ENCODE results near the gene HORMAD2.
"Not testable (repeated sequence)": the region's sequence is repeated elsewhere in the genome, so short reads cannot be mapped to it uniquely, and the experiment has no call there.

The HORMAD2 gene

DNA sequence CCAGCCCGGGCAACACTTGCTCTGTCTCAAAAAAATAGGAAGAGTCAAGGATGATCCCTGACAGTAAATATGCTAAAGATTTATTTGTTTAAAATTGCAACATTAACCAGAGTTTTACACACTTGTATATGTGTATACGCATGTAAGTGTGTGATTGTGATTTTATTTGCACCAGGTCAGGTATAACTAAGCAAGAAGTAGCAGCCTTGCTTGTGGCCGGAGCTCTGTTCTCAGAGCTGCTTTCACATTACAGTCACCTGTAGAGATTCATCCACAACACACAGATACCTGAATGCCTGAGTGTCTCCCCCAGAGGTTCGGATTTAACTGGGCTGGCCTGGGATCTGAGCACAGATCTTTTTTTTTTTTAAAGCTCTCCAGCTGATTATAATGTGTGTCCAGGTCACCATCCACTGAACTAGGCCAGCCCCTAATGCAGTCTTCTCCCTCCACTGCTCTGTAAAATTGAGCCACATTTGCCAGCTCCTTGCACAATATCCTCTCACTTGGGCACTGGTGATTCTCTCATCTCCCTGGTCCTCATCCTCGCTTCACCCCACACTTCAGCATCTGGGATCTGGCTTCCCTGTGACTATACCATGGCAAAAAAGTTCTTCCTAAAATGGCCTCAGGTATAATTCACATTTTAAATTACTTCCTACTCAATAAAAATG, 118.0 kb downstream of the HORMAD2 start:
- in situ Hi-C loops (cut with MboI; ENCODE audit: low sequenced_read_pairs, unreplicated experiment) = no loop called here
- TF ChIP-seq, protein P1, sequence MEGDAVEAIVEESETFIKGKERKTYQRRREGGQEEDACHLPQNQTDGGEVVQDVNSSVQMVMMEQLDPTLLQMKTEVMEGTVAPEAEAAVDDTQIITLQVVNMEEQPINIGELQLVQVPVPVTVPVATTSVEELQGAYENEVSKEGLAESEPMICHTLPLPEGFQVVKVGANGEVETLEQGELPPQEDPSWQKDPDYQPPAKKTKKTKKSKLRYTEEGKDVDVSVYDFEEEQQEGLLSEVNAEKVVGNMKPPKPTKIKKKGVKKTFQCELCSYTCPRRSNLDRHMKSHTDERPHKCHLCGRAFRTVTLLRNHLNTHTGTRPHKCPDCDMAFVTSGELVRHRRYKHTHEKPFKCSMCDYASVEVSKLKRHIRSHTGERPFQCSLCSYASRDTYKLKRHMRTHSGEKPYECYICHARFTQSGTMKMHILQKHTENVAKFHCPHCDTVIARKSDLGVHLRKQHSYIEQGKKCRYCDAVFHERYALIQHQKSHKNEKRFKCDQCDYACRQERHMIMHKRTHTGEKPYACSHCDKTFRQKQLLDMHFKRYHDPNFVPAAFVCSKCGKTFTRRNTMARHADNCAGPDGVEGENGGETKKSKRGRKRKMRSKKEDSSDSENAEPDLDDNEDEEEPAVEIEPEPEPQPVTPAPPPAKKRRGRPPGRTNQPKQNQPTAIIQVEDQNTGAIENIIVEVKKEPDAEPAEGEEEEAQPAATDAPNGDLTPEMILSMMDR (IDR thresholded peaks at IDR 0.05; ENCODE audit: borderline replicate concordance, control extremely low read depth, extremely low read depth, insufficient read depth, missing control alignments) = no peak
- peak; percentile 6 for DNase-seq (ENCODE audit: low spot score)

DNA sequence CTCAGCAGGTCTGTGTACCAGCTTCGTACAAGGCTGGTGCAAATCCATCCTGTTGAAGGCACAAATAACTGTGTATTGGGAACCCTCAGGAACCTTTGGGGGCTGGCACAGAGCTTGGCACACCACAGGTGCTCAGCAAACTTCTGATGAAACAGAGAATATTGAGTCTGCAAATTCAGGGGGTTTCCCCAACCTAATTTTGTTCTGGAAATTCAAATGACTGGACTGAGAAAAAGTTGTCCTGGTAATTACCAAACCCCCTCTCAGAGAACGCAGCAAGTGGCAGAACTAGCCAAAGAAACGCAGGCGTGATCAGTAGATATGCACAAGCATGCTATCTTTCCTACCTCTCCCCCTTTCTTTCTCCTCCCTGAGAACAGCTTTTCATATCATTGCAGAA, 118.7 kb downstream of the HORMAD2 start:
- in situ Hi-C loops (cut with MboI; ENCODE audit: low sequenced_read_pairs, unreplicated experiment) = no loop called here
- TF ChIP-seq, protein P1 (IDR thresholded peaks at IDR 0.05; ENCODE audit: borderline replicate concordance, control extremely low read depth, extremely low read depth, insufficient read depth, missing control alignments) = no peak
- DNase-seq (ENCODE audit: low spot score) = peak; percentile 19

DNA sequence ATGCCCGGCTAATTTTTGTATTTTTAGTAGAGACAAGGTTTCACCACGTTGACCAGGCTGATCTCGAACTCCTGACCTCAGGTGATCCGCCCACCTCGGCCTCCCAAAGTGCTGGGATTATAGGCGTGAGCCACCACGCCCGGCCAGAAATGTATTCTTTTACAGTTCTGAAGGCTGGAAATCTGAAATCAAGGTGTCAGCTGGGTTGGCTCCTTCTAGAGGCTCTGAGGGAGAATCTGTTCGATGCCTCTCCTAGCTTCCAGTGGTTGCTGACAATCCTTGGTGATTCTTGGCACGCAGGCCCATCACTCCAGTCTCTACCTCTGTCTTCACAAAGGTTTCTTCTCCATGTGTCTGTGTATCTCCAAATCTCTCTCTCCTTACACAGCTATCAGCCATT, 120.6 kb downstream of the HORMAD2 start:
- in situ Hi-C loops (cut with MboI; ENCODE audit: low sequenced_read_pairs, unreplicated experiment) = not testable (repeated sequence)
- DNase-seq (ENCODE audit: low spot score) = peak; percentile 6

DNA sequence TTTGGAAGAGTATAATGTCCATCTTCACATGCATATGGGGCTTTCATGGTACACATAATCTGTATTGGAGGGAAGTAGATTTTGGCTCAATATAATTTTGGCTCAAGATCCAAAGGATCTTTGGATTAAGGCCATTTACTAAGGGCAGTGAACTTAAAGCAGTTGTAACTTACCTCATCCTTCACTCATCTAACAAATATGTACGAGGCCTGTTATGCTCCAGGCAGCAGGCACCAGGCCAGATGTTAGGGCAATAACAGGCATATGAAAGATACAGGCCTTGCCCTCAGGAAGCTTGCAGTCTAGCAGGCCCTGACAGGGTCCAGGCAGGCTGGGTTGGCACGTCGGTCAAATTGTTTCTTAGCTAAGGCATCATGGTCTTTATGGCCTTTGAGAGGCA, 121.7 kb downstream of the HORMAD2 start:
- TF ChIP-seq, protein P1 (IDR thresholded peaks at IDR 0.05; ENCODE audit: borderline replicate concordance, control extremely low read depth, extremely low read depth, insufficient read depth, missing control alignments) = no peak
- no peak for DNase-seq (ENCODE audit: low spot score)
- in situ Hi-C loops (cut with MboI; ENCODE audit: low sequenced_read_pairs, unreplicated experiment) = no loop called here

DNA sequence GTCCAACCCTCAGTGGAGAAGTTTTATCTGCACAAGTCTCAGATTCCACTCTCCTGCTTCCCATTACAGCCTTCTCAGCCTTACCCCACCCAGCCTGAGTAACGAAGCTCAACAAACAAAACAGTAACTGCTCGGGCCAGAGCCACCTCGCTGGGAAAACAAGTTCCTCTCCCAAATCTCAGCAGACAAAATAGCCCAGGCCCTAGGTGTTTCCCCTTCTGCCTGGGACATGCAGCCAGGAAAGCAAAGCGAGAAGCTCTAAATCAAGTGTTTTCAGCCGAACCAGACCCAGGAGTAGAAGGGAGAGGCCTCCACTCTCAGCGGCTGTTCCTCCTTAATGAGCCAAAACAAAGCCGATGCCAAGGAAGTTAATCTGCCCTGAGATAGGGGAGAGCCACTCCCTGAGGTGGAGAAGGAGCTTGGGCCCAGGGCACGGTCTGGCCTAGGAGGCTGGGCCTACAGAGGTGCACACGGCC, 122.3 kb downstream of the HORMAD2 start:
- DNase-seq (ENCODE audit: low spot score) = peak; percentile 11
- TF ChIP-seq, protein P1 (IDR thresholded peaks at IDR 0.05; ENCODE audit: borderline replicate concordance, control extremely low read depth, extremely low read depth, insufficient read depth, missing control alignments) = no peak
- in situ Hi-C loops (cut with MboI; ENCODE audit: low sequenced_read_pairs, unreplicated experiment) = no loop called here

DNA sequence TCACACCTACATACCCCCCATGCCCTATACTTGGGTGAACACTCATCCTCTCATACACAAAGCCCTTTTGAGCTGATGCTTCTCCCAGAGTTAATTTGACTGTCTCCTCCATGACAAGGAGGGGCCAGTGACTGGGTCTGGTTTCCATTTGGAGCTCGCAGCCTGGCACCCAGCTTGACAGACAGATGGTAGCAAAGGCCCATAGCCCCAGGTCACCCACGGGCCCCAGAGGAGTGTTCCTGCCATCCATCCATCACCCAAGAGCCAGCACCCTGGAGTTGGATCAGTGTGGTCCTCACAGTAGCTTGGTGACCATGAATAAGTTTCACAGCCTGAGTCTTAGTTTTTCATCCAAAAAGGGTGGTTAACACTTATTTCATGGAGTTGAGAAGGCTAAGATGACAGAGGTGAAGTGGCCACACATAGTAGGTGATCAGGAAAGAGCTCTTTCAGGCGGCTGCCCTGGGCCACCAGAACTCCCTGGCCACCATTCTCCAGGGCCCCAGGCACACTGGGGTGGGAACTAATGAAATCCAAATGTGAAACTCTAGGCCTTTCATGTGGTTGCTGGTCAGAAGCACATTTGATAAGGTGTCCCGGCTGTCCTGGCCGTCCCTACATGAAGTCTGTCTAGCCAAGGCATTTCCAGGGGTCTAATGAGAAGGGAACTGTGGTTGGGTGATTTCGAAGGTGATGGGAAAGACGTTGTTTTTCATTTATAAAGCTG, 123.9 kb downstream of the HORMAD2 start:
- in situ Hi-C loops (cut with MboI; ENCODE audit: low sequenced_read_pairs, unreplicated experiment) = no loop called here
- TF ChIP-seq, protein P1 (IDR thresholded peaks at IDR 0.05; ENCODE audit: borderline replicate concordance, control extremely low read depth, extremely low read depth, insufficient read depth, missing control alignments) = no peak
- peak; percentile 10 for DNase-seq (ENCODE audit: low spot score)

DNA sequence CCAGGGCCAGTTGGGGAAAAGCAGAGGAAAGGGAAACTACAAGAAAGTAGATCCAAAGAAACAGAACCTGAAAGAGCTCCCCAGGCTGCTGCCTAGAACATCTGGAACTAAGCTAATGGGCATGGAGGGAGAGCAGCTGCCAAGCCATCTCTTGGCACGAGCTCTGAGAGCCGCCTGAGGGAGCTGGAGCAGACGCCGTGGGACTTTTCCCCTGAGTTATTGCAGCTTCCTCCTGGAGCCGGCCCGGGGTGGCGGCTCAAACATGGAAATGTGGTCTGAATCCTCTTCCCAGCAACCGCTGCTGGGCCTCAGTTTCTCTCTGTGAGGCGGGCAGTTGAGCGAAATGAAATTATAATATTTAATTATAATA, 124.5 kb downstream of the HORMAD2 start:
- TF ChIP-seq, protein P1 (IDR thresholded peaks at IDR 0.05; ENCODE audit: borderline replicate concordance, control extremely low read depth, extremely low read depth, insufficient read depth, missing control alignments) = no peak
- in situ Hi-C loops (cut with MboI; ENCODE audit: low sequenced_read_pairs, unreplicated experiment) = no loop called here
- peak; percentile 12 for DNase-seq (ENCODE audit: low spot score)

Data from GM13976 (cell line).